ENCODE measurements around the gene GNPTAB.

Gene GNPTAB

GRCh38 chr12:101783838-101784237 lies 46.9 kb downstream of the GNPTAB start:
- H3K4me3 ChIP-seq (ENCODE audit: control insufficient read depth, low read depth, low read length): no peak overlapping the region
- TF ChIP-seq CTCF (IDR thresholded peaks at IDR 0.05; ENCODE audit: control insufficient read depth, insufficient read depth, low read depth, low read length, missing control alignments): no peak
- no peak for DNase-seq (ENCODE audit: low read depth)

- no peak overlapping the region for H3K4me3 ChIP-seq (ENCODE audit: control insufficient read depth, low read depth, low read length)
- no peak for TF ChIP-seq CTCF (IDR thresholded peaks at IDR 0.05; ENCODE audit: control insufficient read depth, insufficient read depth, low read depth, low read length, missing control alignments)
- DNase-seq (ENCODE audit: low read depth): no peak
Observed at GRCh38 chr12:101783150-101783549, 47.6 kb downstream of the GNPTAB start.

- H3K4me3 ChIP-seq (ENCODE audit: control insufficient read depth, low read depth, low read length): no peak overlapping the region
- no peak for TF ChIP-seq CTCF (IDR thresholded peaks at IDR 0.05; ENCODE audit: control insufficient read depth, insufficient read depth, low read depth, low read length, missing control alignments)
- DNase-seq (ENCODE audit: low read depth): no peak
Observed at GRCh38 chr12:101782273-101782731, 48.5 kb downstream of the GNPTAB start.

GRCh38 chr12:101781834-101782233 lies 48.9 kb downstream of the GNPTAB start:
- TF ChIP-seq CTCF (IDR thresholded peaks at IDR 0.05; ENCODE audit: control insufficient read depth, insufficient read depth, low read depth, low read length, missing control alignments): no peak
- no peak overlapping the region for H3K4me3 ChIP-seq (ENCODE audit: control insufficient read depth, low read depth, low read length)
- DNase-seq (ENCODE audit: low read depth): no peak

GRCh38 chr12:101780599-101780998 lies 50.2 kb downstream of the GNPTAB start:
- no peak overlapping the region for H3K4me3 ChIP-seq (ENCODE audit: control insufficient read depth, low read depth, low read length)
- DNase-seq (ENCODE audit: low read depth): no peak
- TF ChIP-seq CTCF (IDR thresholded peaks at IDR 0.05; ENCODE audit: control insufficient read depth, insufficient read depth, low read depth, low read length, missing control alignments): no peak

GRCh38 chr12:101779626-101780025 lies 51.1 kb downstream of the GNPTAB start:
- DNase-seq (ENCODE audit: low read depth): no peak
- H3K4me3 ChIP-seq (ENCODE audit: control insufficient read depth, low read depth, low read length): no peak overlapping the region
- TF ChIP-seq CTCF (IDR thresholded peaks at IDR 0.05; ENCODE audit: control insufficient read depth, insufficient read depth, low read depth, low read length, missing control alignments): no peak

GRCh38 chr12:101779200-101779599 lies 51.6 kb downstream of the GNPTAB start:
- DNase-seq (ENCODE audit: low read depth): no peak
- no peak for TF ChIP-seq CTCF (IDR thresholded peaks at IDR 0.05; ENCODE audit: control insufficient read depth, insufficient read depth, low read depth, low read length, missing control alignments)
- H3K4me3 ChIP-seq (ENCODE audit: control insufficient read depth, low read depth, low read length): no peak overlapping the region
